SU-DHL-6 (cell line): ENCODE results near the gene KSR2.

Source experiments
- CTCF ChIP-seq: fragments of 200-600 bp; sonication (generic); IDR thresholded peaks from one replicate; pipeline ENCODE4 v1.5.1; 2017; ENCODE audit warnings: antibody characterized with exemption, mild to moderate bottlenecking, low read length, moderate library complexity; ENCODE audit not compliant: insufficient read depth, poor library complexity, severe bottlenecking
- EZH2phosphoT487 ChIP-seq: fragments of 200-600 bp; sonication (generic), shearing (Covaris generic); conservative IDR thresholded peaks from 2 replicates; pipeline ENCODE4 v1.6.1; 2018; ENCODE audit warnings: mild to moderate bottlenecking, antibody characterized with exemption, low read length, moderate library complexity, mixed read lengths

- TF ChIP-seq CTCF (no peak), EZH2phosphoT487 (no peak)
These were observed 283.5 kb downstream of the KSR2 start for GRCh38 chr12:117685110-117685926.
